ENCODE data around the gene FNBP1L. TPM values are rescaled to one million over a fixed set of nuclear protein-coding genes. Genes with fewer than 3 reads are reported as not detected.

The FNBP1L gene
- total RNA-seq, 1 donor from 2014 or later: 251 TPM

GRCh38 chr1:93415296-93415695 lies 32.6 kb upstream of the FNBP1L start:
- DNase-seq: no peak
- Mint-ChIP-seq H3K27ac (ENCODE audit: unreplicated experiment) (no peak overlapping the region), H3K27me3 (ENCODE audit: unreplicated experiment) (no peaks in the 10 kb centered on the region), H3K9me3 (ENCODE audit: unreplicated experiment) (no peaks in the 10 kb centered on the region), H3K4me1 (ENCODE audit: low read depth, unreplicated experiment) (no peaks in the 10 kb centered on the region), H3K36me3 (ENCODE audit: unreplicated experiment) (peaks cover 5% of the 10 kb centered on the region), H3K4me3 (ENCODE audit: unreplicated experiment) (no peak overlapping the region)
- TF ChIP-seq, protein P1, sequence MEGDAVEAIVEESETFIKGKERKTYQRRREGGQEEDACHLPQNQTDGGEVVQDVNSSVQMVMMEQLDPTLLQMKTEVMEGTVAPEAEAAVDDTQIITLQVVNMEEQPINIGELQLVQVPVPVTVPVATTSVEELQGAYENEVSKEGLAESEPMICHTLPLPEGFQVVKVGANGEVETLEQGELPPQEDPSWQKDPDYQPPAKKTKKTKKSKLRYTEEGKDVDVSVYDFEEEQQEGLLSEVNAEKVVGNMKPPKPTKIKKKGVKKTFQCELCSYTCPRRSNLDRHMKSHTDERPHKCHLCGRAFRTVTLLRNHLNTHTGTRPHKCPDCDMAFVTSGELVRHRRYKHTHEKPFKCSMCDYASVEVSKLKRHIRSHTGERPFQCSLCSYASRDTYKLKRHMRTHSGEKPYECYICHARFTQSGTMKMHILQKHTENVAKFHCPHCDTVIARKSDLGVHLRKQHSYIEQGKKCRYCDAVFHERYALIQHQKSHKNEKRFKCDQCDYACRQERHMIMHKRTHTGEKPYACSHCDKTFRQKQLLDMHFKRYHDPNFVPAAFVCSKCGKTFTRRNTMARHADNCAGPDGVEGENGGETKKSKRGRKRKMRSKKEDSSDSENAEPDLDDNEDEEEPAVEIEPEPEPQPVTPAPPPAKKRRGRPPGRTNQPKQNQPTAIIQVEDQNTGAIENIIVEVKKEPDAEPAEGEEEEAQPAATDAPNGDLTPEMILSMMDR (IDR thresholded peaks at IDR 0.05; ENCODE audit: partially characterized antibody, unreplicated experiment): no peak

DNA sequence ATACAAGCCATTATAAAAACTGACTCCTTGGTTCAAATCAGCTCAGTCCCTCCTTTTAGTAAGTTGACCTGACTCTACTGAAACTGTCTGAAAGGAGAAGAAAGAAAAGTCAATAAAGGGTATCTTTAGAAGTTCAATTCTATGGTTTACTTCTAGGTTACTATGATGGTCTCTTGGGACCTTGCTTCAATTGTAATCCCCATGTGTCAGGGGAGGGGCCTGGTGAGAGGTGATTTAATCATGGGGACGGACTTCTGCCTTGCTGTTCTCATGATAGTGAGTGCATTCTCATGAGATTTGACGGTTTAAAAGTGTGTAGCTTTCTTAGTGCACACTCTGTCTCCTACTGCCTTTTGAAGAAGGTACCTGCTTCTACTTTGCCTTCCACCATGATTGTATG lies 31.7 kb upstream of the FNBP1L start:
- TF ChIP-seq, protein P1 (IDR thresholded peaks at IDR 0.05; ENCODE audit: partially characterized antibody, unreplicated experiment): no peak
- peaks cover 5% of the 10 kb centered on the region for H3K36me3 Mint-ChIP-seq (ENCODE audit: unreplicated experiment)
- no peak for DNase-seq
- H3K27ac Mint-ChIP-seq (ENCODE audit: unreplicated experiment): no peak overlapping the region
- H3K27me3 Mint-ChIP-seq (ENCODE audit: unreplicated experiment): no peaks in the 10 kb centered on the region
- no peaks in the 10 kb centered on the region for H3K9me3 Mint-ChIP-seq (ENCODE audit: unreplicated experiment)
- no peaks in the 10 kb centered on the region for H3K4me1 Mint-ChIP-seq (ENCODE audit: low read depth, unreplicated experiment)
- H3K4me3 Mint-ChIP-seq (ENCODE audit: unreplicated experiment): no peak overlapping the region

GRCh38 chr1:93419344-93419743 lies 28.6 kb upstream of the FNBP1L start:
- no peaks in the 10 kb centered on the region for H3K4me1 Mint-ChIP-seq (ENCODE audit: low read depth, unreplicated experiment)
- peaks cover 5% of the 10 kb centered on the region for H3K36me3 Mint-ChIP-seq (ENCODE audit: unreplicated experiment)
- no peak overlapping the region for H3K27ac Mint-ChIP-seq (ENCODE audit: unreplicated experiment)
- no peak for DNase-seq
- TF ChIP-seq, protein P1 (IDR thresholded peaks at IDR 0.05; ENCODE audit: partially characterized antibody, unreplicated experiment): no peak
- H3K27me3 Mint-ChIP-seq (ENCODE audit: unreplicated experiment): no peaks in the 10 kb centered on the region
- H3K4me3 Mint-ChIP-seq (ENCODE audit: unreplicated experiment): no peak overlapping the region
- no peaks in the 10 kb centered on the region for H3K9me3 Mint-ChIP-seq (ENCODE audit: unreplicated experiment)

DNA sequence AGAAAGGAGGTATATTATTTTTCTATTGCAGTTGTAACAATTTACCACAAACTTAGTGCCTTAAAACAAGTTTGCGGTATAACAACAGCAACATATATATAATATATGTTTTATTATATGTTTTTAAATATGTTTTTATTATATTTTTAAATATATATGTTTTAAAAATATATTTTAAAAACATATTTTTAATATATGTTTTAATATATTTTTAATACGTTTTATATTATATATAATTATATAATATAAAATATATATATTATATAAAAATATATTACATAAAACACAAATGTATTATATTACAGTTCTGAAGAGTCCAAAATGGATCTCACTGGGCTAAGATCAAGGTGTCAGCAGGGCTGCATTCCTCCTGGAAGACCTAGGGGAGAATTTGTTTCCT lies 27.5 kb upstream of the FNBP1L start:
- no peaks in the 10 kb centered on the region for H3K27me3 Mint-ChIP-seq (ENCODE audit: unreplicated experiment)
- H3K4me1 Mint-ChIP-seq (ENCODE audit: low read depth, unreplicated experiment): no peaks in the 10 kb centered on the region
- no peak overlapping the region for H3K27ac Mint-ChIP-seq (ENCODE audit: unreplicated experiment)
- TF ChIP-seq, protein P1 (IDR thresholded peaks at IDR 0.05; ENCODE audit: partially characterized antibody, unreplicated experiment): no peak
- no peaks in the 10 kb centered on the region for H3K9me3 Mint-ChIP-seq (ENCODE audit: unreplicated experiment)
- DNase-seq: no peak
- H3K36me3 Mint-ChIP-seq (ENCODE audit: unreplicated experiment): peaks cover 5% of the 10 kb centered on the region
- H3K4me3 Mint-ChIP-seq (ENCODE audit: unreplicated experiment): no peak overlapping the region

DNA sequence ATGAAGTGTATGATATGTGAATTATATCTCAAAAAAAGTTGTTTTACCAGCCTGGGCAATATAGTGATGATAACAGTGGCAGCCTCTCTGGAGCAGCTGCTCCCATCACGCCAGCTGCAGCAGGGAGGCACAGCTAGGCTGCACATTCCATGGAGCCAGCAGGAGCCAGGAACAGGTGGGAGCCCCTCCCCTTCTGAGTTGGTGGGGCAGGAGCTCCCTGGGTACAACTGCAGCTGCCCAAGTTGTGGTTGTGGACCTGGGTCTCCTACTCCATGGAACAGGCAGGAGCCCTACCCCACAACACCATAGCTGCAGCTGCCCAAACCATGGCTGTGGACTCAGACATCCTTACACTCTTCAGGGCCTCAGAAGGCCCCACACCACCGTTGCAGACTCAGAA lies 21.7 kb upstream of the FNBP1L start:
- no peak overlapping the region for H3K4me3 Mint-ChIP-seq (ENCODE audit: unreplicated experiment)
- H3K36me3 Mint-ChIP-seq (ENCODE audit: unreplicated experiment): no peaks in the 10 kb centered on the region
- H3K4me1 Mint-ChIP-seq (ENCODE audit: low read depth, unreplicated experiment): no peaks in the 10 kb centered on the region
- DNase-seq: no peak
- H3K27ac Mint-ChIP-seq (ENCODE audit: unreplicated experiment): no peak overlapping the region
- TF ChIP-seq, protein P1 (IDR thresholded peaks at IDR 0.05; ENCODE audit: partially characterized antibody, unreplicated experiment): no peak
- peaks cover 4% of the 10 kb centered on the region for H3K9me3 Mint-ChIP-seq (ENCODE audit: unreplicated experiment)
- peaks cover 2% of the 10 kb centered on the region for H3K27me3 Mint-ChIP-seq (ENCODE audit: unreplicated experiment)

Measured in glutamatergic neuron (in vitro differentiated cells).